ENCODE measurements around the gene SMARCAL1. TPM values are rescaled to one million over a fixed set of nuclear protein-coding genes. Genes with fewer than 3 reads are reported as not detected.
A peak's percentile ranks its signal among the peaks of the same experiment; 100 is the strongest.

The SMARCAL1 gene
- total and polyA plus RNA-seq, 9 of the 15 experiments (the other 6 are each of a cell fraction or from before 2014, with no cell fraction given), result 8.2 to 27.9 (median 12.4) TPM

DNA sequence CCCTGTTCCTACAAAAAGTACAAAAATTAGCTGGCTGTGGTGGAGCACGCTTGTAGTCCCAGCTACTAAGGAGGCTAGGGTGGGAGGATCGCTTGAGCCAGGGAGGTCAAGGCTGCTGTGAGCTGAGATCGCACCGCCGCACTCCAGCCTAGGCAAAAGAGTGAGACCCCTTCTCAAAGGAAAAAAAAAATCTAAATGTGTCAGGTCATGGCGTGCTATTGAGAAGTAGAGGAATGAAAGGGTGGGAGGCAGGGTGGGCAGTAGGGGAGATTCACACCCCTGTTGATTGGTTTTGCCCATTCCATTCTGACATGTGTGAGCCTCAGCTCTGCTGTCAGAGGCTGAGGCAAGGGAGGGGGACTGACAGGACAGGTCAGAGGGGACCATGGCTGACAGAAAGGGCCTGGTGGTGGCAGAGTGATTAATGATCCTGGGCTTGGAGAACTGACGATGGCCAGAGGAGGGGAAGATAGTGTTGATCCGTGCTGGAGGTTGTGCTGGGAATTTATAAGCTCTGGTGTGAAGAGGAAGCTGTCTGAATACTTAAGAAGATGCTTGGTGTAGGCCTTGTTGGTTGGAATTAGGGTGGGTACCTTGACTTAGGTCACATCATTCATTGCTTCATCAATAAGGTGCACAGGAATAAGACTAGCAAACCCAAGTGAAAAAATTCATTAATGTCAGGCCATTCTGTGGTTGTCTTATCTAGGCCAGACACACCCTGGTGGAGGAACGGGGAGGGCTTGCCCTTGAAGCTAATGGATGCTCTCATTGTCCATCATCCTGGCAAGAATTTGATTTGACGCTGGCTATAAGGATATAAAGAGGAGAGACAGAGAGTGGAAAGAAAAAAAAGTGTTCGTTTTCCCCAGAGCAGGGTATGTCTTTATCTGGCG lies 19.1 kb upstream of the SMARCAL1 start (continued):
- TF ChIP-seq, protein P1, sequence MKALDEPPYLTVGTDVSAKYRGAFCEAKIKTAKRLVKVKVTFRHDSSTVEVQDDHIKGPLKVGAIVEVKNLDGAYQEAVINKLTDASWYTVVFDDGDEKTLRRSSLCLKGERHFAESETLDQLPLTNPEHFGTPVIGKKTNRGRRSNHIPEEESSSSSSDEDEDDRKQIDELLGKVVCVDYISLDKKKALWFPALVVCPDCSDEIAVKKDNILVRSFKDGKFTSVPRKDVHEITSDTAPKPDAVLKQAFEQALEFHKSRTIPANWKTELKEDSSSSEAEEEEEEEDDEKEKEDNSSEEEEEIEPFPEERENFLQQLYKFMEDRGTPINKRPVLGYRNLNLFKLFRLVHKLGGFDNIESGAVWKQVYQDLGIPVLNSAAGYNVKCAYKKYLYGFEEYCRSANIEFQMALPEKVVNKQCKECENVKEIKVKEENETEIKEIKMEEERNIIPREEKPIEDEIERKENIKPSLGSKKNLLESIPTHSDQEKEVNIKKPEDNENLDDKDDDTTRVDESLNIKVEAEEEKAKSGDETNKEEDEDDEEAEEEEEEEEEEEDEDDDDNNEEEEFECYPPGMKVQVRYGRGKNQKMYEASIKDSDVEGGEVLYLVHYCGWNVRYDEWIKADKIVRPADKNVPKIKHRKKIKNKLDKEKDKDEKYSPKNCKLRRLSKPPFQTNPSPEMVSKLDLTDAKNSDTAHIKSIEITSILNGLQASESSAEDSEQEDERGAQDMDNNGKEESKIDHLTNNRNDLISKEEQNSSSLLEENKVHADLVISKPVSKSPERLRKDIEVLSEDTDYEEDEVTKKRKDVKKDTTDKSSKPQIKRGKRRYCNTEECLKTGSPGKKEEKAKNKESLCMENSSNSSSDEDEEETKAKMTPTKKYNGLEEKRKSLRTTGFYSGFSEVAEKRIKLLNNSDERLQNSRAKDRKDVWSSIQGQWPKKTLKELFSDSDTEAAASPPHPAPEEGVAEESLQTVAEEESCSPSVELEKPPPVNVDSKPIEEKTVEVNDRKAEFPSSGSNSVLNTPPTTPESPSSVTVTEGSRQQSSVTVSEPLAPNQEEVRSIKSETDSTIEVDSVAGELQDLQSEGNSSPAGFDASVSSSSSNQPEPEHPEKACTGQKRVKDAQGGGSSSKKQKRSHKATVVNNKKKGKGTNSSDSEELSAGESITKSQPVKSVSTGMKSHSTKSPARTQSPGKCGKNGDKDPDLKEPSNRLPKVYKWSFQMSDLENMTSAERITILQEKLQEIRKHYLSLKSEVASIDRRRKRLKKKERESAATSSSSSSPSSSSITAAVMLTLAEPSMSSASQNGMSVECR (CRISPR knock-in tag; IDR thresholded peaks at IDR 0.05), result no peak
- TF ChIP-seq, protein P2, sequence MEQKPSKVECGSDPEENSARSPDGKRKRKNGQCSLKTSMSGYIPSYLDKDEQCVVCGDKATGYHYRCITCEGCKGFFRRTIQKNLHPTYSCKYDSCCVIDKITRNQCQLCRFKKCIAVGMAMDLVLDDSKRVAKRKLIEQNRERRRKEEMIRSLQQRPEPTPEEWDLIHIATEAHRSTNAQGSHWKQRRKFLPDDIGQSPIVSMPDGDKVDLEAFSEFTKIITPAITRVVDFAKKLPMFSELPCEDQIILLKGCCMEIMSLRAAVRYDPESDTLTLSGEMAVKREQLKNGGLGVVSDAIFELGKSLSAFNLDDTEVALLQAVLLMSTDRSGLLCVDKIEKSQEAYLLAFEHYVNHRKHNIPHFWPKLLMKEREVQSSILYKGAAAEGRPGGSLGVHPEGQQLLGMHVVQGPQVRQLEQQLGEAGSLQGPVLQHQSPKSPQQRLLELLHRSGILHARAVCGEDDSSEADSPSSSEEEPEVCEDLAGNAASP (IDR thresholded peaks at IDR 0.05), result no peak
- TF ChIP-seq, protein P3, sequence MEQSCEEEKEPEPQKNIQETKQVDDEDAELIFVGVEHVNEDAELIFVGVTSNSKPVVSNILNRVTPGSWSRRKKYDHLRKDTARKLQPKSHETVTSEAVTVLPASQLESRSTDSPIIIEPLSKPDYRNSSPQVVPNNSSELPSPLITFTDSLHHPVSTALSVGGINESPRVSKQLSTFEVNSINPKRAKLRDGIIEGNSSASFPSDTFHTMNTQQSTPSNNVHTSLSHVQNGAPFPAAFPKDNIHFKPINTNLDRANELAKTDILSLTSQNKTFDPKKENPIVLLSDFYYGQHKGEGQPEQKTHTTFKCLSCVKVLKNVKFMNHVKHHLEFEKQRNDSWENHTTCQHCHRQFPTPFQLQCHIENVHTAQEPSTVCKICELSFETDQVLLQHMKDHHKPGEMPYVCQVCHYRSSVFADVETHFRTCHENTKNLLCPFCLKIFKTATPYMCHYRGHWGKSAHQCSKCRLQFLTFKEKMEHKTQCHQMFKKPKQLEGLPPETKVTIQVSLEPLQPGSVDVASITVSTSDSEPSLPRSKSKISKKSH (CRISPR knock-in tag; IDR thresholded peaks at IDR 0.05), result no peak
- TF ChIP-seq MYBL2 (IDR thresholded peaks at IDR 0.05; ENCODE audit: low read depth) (no peak), MYBL2 (CRISPR knock-in tag; IDR thresholded peaks at IDR 0.05; ENCODE audit: borderline replicate concordance) (no peak), SRSF9 (IDR thresholded peaks at IDR 0.05; ENCODE audit: borderline replicate concordance, low read depth, low read length) (no peak), NR2C2 (CRISPR knock-in tag; IDR thresholded peaks at IDR 0.05) (no peak), NR2C2 (tag; IDR thresholded peaks at IDR 0.05) (peak; percentile 34; the same call in 1 of the 2 replicates), PML (IDR thresholded peaks at IDR 0.05; ENCODE audit: low read length) (peak; percentile 46; the same call in 1 of the 2 replicates), ZNF143 (CRISPR knock-in tag; IDR thresholded peaks at IDR 0.05) (no peak), MEF2A (IDR thresholded peaks at IDR 0.05; ENCODE audit: control insufficient read depth, low read depth, low read length) (no peak), CSDE1 (IDR thresholded peaks at IDR 0.05) (no peak), ETS2 (tag; IDR thresholded peaks at IDR 0.05; ENCODE audit: borderline replicate concordance, poor library complexity, severe bottlenecking) (no peak), SMC3 (conservative IDR thresholded peaks at IDR 0.05; ENCODE audit: insufficient read depth, low read depth, low read length) (no peak), DACH1 (IDR thresholded peaks at IDR 0.05; ENCODE audit: partially characterized antibody) (no peak)
- TF ChIP-seq, protein P4, sequence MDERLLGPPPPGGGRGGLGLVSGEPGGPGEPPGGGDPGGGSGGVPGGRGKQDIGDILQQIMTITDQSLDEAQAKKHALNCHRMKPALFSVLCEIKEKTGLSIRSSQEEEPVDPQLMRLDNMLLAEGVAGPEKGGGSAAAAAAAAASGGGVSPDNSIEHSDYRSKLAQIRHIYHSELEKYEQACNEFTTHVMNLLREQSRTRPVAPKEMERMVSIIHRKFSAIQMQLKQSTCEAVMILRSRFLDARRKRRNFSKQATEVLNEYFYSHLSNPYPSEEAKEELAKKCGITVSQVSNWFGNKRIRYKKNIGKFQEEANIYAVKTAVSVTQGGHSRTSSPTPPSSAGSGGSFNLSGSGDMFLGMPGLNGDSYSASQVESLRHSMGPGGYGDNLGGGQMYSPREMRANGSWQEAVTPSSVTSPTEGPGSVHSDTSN (CRISPR knock-in tag; IDR thresholded peaks at IDR 0.05; ENCODE audit: low read depth), result peak; percentile 72
- TF ChIP-seq, protein P4 (tag; conservative IDR thresholded peaks at IDR 0.05; ENCODE audit: low read depth), result peak; percentile 87

Measured in K562 (cell line).